IgD-negative memory B cell (primary cell): ENCODE results near the gene IRF5. TPM values are rescaled to one million over a fixed set of nuclear protein-coding genes. Genes with fewer than 3 reads are reported as not detected.
A peak's percentile ranks its signal among the peaks of the same experiment; 100 is the strongest.

Source experiments
- H3K27ac Mint-ChIP-seq, 3 donors: one replicate each; pipeline ENCODE4 v1.8.0; 2020 to 2022; ENCODE audit warnings: mild to moderate bottlenecking in 3 of 3, mixed read lengths in 3 of 3, moderate library complexity in 1 of 3
- H3K27me3 Mint-ChIP-seq: one replicate; pipeline ENCODE4 v1.8.0; 2021; ENCODE audit warnings: mixed read lengths
- H3K36me3 Mint-ChIP-seq: one replicate; pipeline ENCODE4 v1.8.0; 2020; ENCODE audit warnings: mild to moderate bottlenecking, mixed read lengths
- H3K4me1 Mint-ChIP-seq, 3 donors: one replicate each; pipeline ENCODE4 v1.8.0; 2020 to 2022; ENCODE audit warnings: mixed read lengths in 3 of 3, mild to moderate bottlenecking in 1 of 3
- H3K4me3 Mint-ChIP-seq, 4 donors: one replicate each; pipeline ENCODE4 v1.8.0; 2020 to 2022; ENCODE audit warnings: mild to moderate bottlenecking in 4 of 4, mixed read lengths in 4 of 4, moderate library complexity in 3 of 4
- H3K9me3 Mint-ChIP-seq, 3 donors: one replicate each; pipeline ENCODE4 v1.8.0; 2020 to 2021; ENCODE audit warnings: mixed read lengths in 3 of 3, mild to moderate bottlenecking in 1 of 3
- polyA plus RNA-seq: library from polyadenylated mRNA; unstranded; fragments of 300-500 nt; fragmentation: Illumina TruSeq; gene quantifications from one replicate; pipeline ENCODE4 v1.2.3, GENCODE V29; 2021

The IRF5 gene
- polyA plus RNA-seq, 1 donor from 2014 or later = 132 TPM

- Mint-ChIP-seq H3K9me3 (no peaks in the 10 kb centered on the region), H3K36me3 (no peaks in the 10 kb centered on the region), H3K27me3 (peaks cover 9% of the 10 kb centered on the region), H3K4me1 (peaks cover 1 to 8% (median 7%) of the 10 kb centered on the region in 3 donors), H3K27ac (peak overlapping the region in 1 of 3 donors; percentile 81), H3K4me3 (no peak overlapping the region)
These were observed 14.3 kb upstream of the IRF5 start for GRCh38 chr7:128923411-128923800.

GRCh38 chr7:128924707-128925588 lies 12.8 kb upstream of the IRF5 start:
- H3K27me3 Mint-ChIP-seq = peaks cover 6% of the 10 kb centered on the region
- H3K9me3 Mint-ChIP-seq = no peaks in the 10 kb centered on the region
- no peak overlapping the region for H3K4me3 Mint-ChIP-seq
- H3K36me3 Mint-ChIP-seq = no peaks in the 10 kb centered on the region
- no peaks in the 10 kb centered on the region for H3K4me1 Mint-ChIP-seq
- H3K27ac Mint-ChIP-seq = no peak overlapping the region

GRCh38 chr7:128928159-128928813 lies 9.4 kb upstream of the IRF5 start:
- Mint-ChIP-seq H3K27ac (no peak overlapping the region), H3K27me3 (peaks cover 3% of the 10 kb centered on the region), H3K4me3 (no peak overlapping the region), H3K9me3 (no peaks in the 10 kb centered on the region), H3K36me3 (peaks cover under 1% of the 10 kb centered on the region), H3K4me1 (peaks cover 3 to 10% (median 9%) of the 10 kb centered on the region in 3 donors)

- no peaks in the 10 kb centered on the region for H3K9me3 Mint-ChIP-seq
- H3K4me1 Mint-ChIP-seq = peaks cover 11 to 16% (median 15%) of the 10 kb centered on the region in 3 donors
- peaks cover 3% of the 10 kb centered on the region for H3K27me3 Mint-ChIP-seq
- no peak overlapping the region for H3K27ac Mint-ChIP-seq
- no peak overlapping the region for H3K4me3 Mint-ChIP-seq
- peaks cover 2% of the 10 kb centered on the region for H3K36me3 Mint-ChIP-seq
These were observed 8.6 kb upstream of the IRF5 start for GRCh38 chr7:128928882-128929788.

GRCh38 chr7:128931190-128931798 lies 6.4 kb upstream of the IRF5 start:
- H3K36me3 Mint-ChIP-seq = peaks cover 2% of the 10 kb centered on the region
- no peak overlapping the region for H3K4me3 Mint-ChIP-seq
- peaks cover 25 to 31% (median 28%) of the 10 kb centered on the region in 3 donors for H3K4me1 Mint-ChIP-seq
- H3K27ac Mint-ChIP-seq = no peak overlapping the region
- H3K9me3 Mint-ChIP-seq = no peaks in the 10 kb centered on the region
- peaks cover 3% of the 10 kb centered on the region for H3K27me3 Mint-ChIP-seq

GRCh38 chr7:128931965-128932861 lies 5.5 kb upstream of the IRF5 start:
- peak overlapping the region in 1 of 4 donors; percentile 78 for H3K4me3 Mint-ChIP-seq
- peaks cover 25 to 37% (median 34%) of the 10 kb centered on the region in 3 donors for H3K4me1 Mint-ChIP-seq
- no peak overlapping the region for H3K27ac Mint-ChIP-seq
- H3K9me3 Mint-ChIP-seq = no peaks in the 10 kb centered on the region
- peaks cover 1% of the 10 kb centered on the region for H3K27me3 Mint-ChIP-seq
- H3K36me3 Mint-ChIP-seq = peaks cover 2% of the 10 kb centered on the region

GRCh38 chr7:128932862-128933179 lies 4.9 kb upstream of the IRF5 start:
- peaks cover 1% of the 10 kb centered on the region for H3K27me3 Mint-ChIP-seq
- H3K36me3 Mint-ChIP-seq = peaks cover 2% of the 10 kb centered on the region
- H3K9me3 Mint-ChIP-seq = no peaks in the 10 kb centered on the region
- H3K27ac Mint-ChIP-seq = peak overlapping the region; percentile 86 to 95 (median 93)
- peaks cover 25 to 38% (median 37%) of the 10 kb centered on the region in 3 donors for H3K4me1 Mint-ChIP-seq
- peak overlapping the region; percentile 72 to 95 (median 86) for H3K4me3 Mint-ChIP-seq

GRCh38 chr7:128933180-128933891 lies 4.4 kb upstream of the IRF5 start:
- Mint-ChIP-seq H3K27ac (peak overlapping the region; percentile 86 to 95 (median 93)), H3K36me3 (peaks cover 2% of the 10 kb centered on the region), H3K27me3 (peaks cover 1% of the 10 kb centered on the region), H3K9me3 (no peaks in the 10 kb centered on the region), H3K4me3 (peak overlapping the region; percentile 72 to 95 (median 86)), H3K4me1 (peaks cover 26 to 38% (median 37%) of the 10 kb centered on the region in 3 donors)

- Mint-ChIP-seq H3K4me3 (peak overlapping the region; percentile 25 to 95 (median 78)), H3K27ac (peak overlapping the region; percentile 67 to 87 (median 86)), H3K27me3 (peaks cover 1% of the 10 kb centered on the region), H3K9me3 (no peaks in the 10 kb centered on the region), H3K4me1 (peaks cover 31 to 42% (median 40%) of the 10 kb centered on the region in 3 donors), H3K36me3 (peaks cover 2% of the 10 kb centered on the region)
These were observed 3.1 kb upstream of the IRF5 start for GRCh38 chr7:128934361-128935341.

- Mint-ChIP-seq H3K27ac (peak overlapping the region; percentile 39 to 87 (median 86)), H3K4me3 (peak overlapping the region; percentile 25 to 95 (median 78)), H3K4me1 (peaks cover 38 to 48% (median 40%) of the 10 kb centered on the region in 3 donors)
These were observed 2.4 kb upstream of the IRF5 start for GRCh38 chr7:128935342-128935730.

GRCh38 chr7:128936798-128937197 lies 929 bp upstream of the IRF5 start:
- peaks cover 50 to 62% (median 51%) of the 10 kb centered on the region in 3 donors for H3K4me1 Mint-ChIP-seq
- H3K9me3 Mint-ChIP-seq = no peaks in the 10 kb centered on the region
- peaks cover 1% of the 10 kb centered on the region for H3K27me3 Mint-ChIP-seq
- H3K4me3 Mint-ChIP-seq = peak overlapping the region; percentile 80 to 97 (median 94)
- peak overlapping the region; percentile 19 to 72 (median 68) for H3K27ac Mint-ChIP-seq
- peaks cover 2% of the 10 kb centered on the region for H3K36me3 Mint-ChIP-seq

More at GRCh38 chr7:128935342-128935730, 2.4 kb upstream of the IRF5 start:
- peaks cover 1% of the 10 kb centered on the region for H3K27me3 Mint-ChIP-seq
- no peaks in the 10 kb centered on the region for H3K9me3 Mint-ChIP-seq
- peaks cover 2% of the 10 kb centered on the region for H3K36me3 Mint-ChIP-seq

- H3K9me3 Mint-ChIP-seq = no peaks in the 10 kb centered on the region
- peaks cover 50 to 62% (median 51%) of the 10 kb centered on the region in 3 donors for H3K4me1 Mint-ChIP-seq
- H3K36me3 Mint-ChIP-seq = peaks cover 2% of the 10 kb centered on the region
- peaks cover 1% of the 10 kb centered on the region for H3K27me3 Mint-ChIP-seq
- peak overlapping the region; percentile 80 to 97 (median 94) for H3K4me3 Mint-ChIP-seq
- H3K27ac Mint-ChIP-seq = peak overlapping the region; percentile 19 to 72 (median 68)
These were observed 468 bp upstream of the IRF5 start for GRCh38 chr7:128937271-128937646.
